Osteoblast (primary cell): ENCODE data around the gene CEACAM21. TPM values are rescaled to one million over a fixed set of nuclear protein-coding genes. Genes with fewer than 3 reads are reported as not detected.
"Not testable (repeated sequence)": the region's sequence is repeated elsewhere in the genome, so short reads cannot be mapped to it uniquely, and the experiment has no call there.

Experiments
- DNase-seq: peaks from one replicate; pipeline ENCODE4 v3.0.0; 2011; ENCODE audit warnings: low spot score, mixed read lengths; ENCODE audit not compliant: insufficient read length; ENCODE audit errors: missing footprints
- H2AFZ ChIP-seq: 2 replicates; pipeline ENCODE4 v1.6.0; 2011; ENCODE audit warnings: mild to moderate bottlenecking, low read length
- H3K27ac ChIP-seq: 2 replicates; pipeline ENCODE4 v1.5.1; 2011; ENCODE audit warnings: mild to moderate bottlenecking, low read depth, low read length, moderate library complexity
- H3K27me3 ChIP-seq: 2 replicates; pipeline ENCODE4 v1.6.0; 2012; ENCODE audit warnings: mild to moderate bottlenecking, control low read depth, inconsistent platforms, low read length, moderate library complexity; ENCODE audit not compliant: insufficient read depth
- H3K36me3 ChIP-seq: 2 replicates; pipeline ENCODE4 v1.5.1; 2011; ENCODE audit warnings: mild to moderate bottlenecking, low read length, control low read depth, moderate library complexity; ENCODE audit not compliant: insufficient read depth
- H3K4me1 ChIP-seq: 2 replicates; pipeline ENCODE4 v1.5.1; 2011; ENCODE audit warnings: mild to moderate bottlenecking, low read length, control low read depth, moderate library complexity; ENCODE audit not compliant: insufficient read depth
- H3K4me2 ChIP-seq: 2 replicates; pipeline ENCODE4 v1.6.0; 2011; ENCODE audit warnings: mild to moderate bottlenecking, low read length; ENCODE audit not compliant: insufficient read depth
- H3K4me3 ChIP-seq: fragments of 200-600 bp; sonication (generic); 3 replicates; pipeline ENCODE4 v1.5.1; 2012; ENCODE audit warnings: mild to moderate bottlenecking, low read length, inconsistent platforms; ENCODE audit not compliant: insufficient read depth
- H3K79me2 ChIP-seq: 2 replicates; pipeline ENCODE4 v1.6.0; 2012; ENCODE audit warnings: mild to moderate bottlenecking, low read length, control low read depth, inconsistent platforms; ENCODE audit not compliant: insufficient read depth
- H3K9me3 ChIP-seq: 2 replicates; pipeline ENCODE4 v1.5.1; 2011; ENCODE audit warnings: low read depth, low read length, control low read depth
- H4K20me1 ChIP-seq: 2 replicates; pipeline ENCODE4 v1.6.0; 2012; ENCODE audit warnings: mild to moderate bottlenecking, low read length, control low read depth; ENCODE audit not compliant: insufficient read depth
- CTCF ChIP-seq: IDR thresholded peaks from 2 replicates; pipeline ENCODE4 v1.5.1; 2011; ENCODE audit warnings: mild to moderate bottlenecking, low read depth, low read length, moderate library complexity; ENCODE audit errors: extremely low read depth
- total RNA-seq: library from RNA; depleted of rRNA; stranded (reverse); fragments of >200 nt; gene quantifications from 2 replicates; pipeline ENCODE4 v1.2.3, GENCODE V29; 2012

CEACAM21 gene
- total RNA-seq, 1 donor, result not detected

- H3K36me3 ChIP-seq, result no peaks in the 10 kb centered on the region
- no peaks in the 10 kb centered on the region for H3K9me3 ChIP-seq
- no peaks in the 10 kb centered on the region for H4K20me1 ChIP-seq
- H3K4me1 ChIP-seq, result no peaks in the 10 kb centered on the region
- H3K4me2 ChIP-seq, result no peak overlapping the region
- no peaks in the 10 kb centered on the region for H3K79me2 ChIP-seq
- H3K27ac ChIP-seq, result no peak overlapping the region
- TF ChIP-seq CTCF, result no peak
- H2AFZ ChIP-seq, result no peak overlapping the region
- no peak overlapping the region for H3K4me3 ChIP-seq
- no peak for DNase-seq
- H3K27me3 ChIP-seq, result peaks cover 3% of the 10 kb centered on the region
Observed at GRCh38 chr19:41577833-41578232, 1.9 kb downstream of the CEACAM21 start.

- Histone ChIP-seq H3K79me2 (no peaks in the 10 kb centered on the region), H3K27me3 (no peaks in the 10 kb centered on the region), H3K9me3 (no peaks in the 10 kb centered on the region), H3K4me2 (no peak overlapping the region), H3K36me3 (no peaks in the 10 kb centered on the region), H3K4me3 (no peak overlapping the region), H4K20me1 (no peaks in the 10 kb centered on the region), H3K4me1 (no peaks in the 10 kb centered on the region), H2AFZ (no peak overlapping the region), H3K27ac (no peak overlapping the region)
- no peak for DNase-seq
- no peak for TF ChIP-seq CTCF
Observed at GRCh38 chr19:41578886-41579285, 2.9 kb downstream of the CEACAM21 start.

GRCh38 chr19:41581068-41581467, 5.1 kb downstream of the CEACAM21 start:
- H2AFZ ChIP-seq, H3K36me3 ChIP-seq, H3K27ac ChIP-seq: not testable (repeated sequence)

GRCh38 chr19:41582577-41583182, 6.7 kb downstream of the CEACAM21 start:
- H3K79me2 ChIP-seq, H3K4me2 ChIP-seq, H3K4me1 ChIP-seq, H3K4me3 ChIP-seq, DNase-seq, H3K27ac ChIP-seq, H4K20me1 ChIP-seq, H3K36me3 ChIP-seq, H2AFZ ChIP-seq, H3K9me3 ChIP-seq, H3K27me3 ChIP-seq: not testable (repeated sequence)

More at GRCh38 chr19:41581068-41581467, 5.1 kb downstream of the CEACAM21 start:
- not testable (repeated sequence) for H3K4me3 ChIP-seq, DNase-seq, H4K20me1 ChIP-seq, H3K9me3 ChIP-seq, H3K27me3 ChIP-seq, H3K79me2 ChIP-seq, H3K4me1 ChIP-seq, H3K4me2 ChIP-seq

GRCh38 chr19:41584260-41584810, 8.4 kb downstream of the CEACAM21 start:
- DNase-seq, result peak; percentile 62
- no peaks in the 10 kb centered on the region for H3K79me2 ChIP-seq

More at GRCh38 chr19:41584260-41584810, 8.4 kb downstream of the CEACAM21 start:
- Histone ChIP-seq H3K4me1 (no peaks in the 10 kb centered on the region), H3K9me3 (no peaks in the 10 kb centered on the region), H3K4me3 (no peak overlapping the region), H3K27ac (no peak overlapping the region), H3K27me3 (no peaks in the 10 kb centered on the region), H2AFZ (no peak overlapping the region), H3K4me2 (no peak overlapping the region), H3K36me3 (no peaks in the 10 kb centered on the region), H4K20me1 (no peaks in the 10 kb centered on the region)
- no peak for TF ChIP-seq CTCF
